Fibroblast of skin of scalp (primary cell): Measurements from ENCODE around the gene FAM53B.

ENCODE experiments used
- DNase-seq: peaks from one replicate; pipeline ENCODE4 v3.0.0-alpha.2; 2013

Gene FAM53B

GRCh38 chr10:124727361-124727960 is 16.7 kb downstream of the FAM53B start:
- DNase-seq = no peak

GRCh38 chr10:124725791-124726190 is 18.4 kb downstream of the FAM53B start:
- DNase-seq = no peak

GRCh38 chr10:124725171-124725631 is 19.0 kb downstream of the FAM53B start:
- DNase-seq = no peak

- peak; percentile 36 for DNase-seq
These were observed 19.7 kb downstream of the FAM53B start for GRCh38 chr10:124724279-124725027.

GRCh38 chr10:124723826-124724225 is 20.4 kb downstream of the FAM53B start:
- no peak for DNase-seq

- no peak for DNase-seq
These were observed 21.1 kb downstream of the FAM53B start for GRCh38 chr10:124722798-124723783.

GRCh38 chr10:124721330-124722045 is 22.7 kb downstream of the FAM53B start:
- no peak for DNase-seq

GRCh38 chr10:124719213-124719851 is 24.8 kb downstream of the FAM53B start:
- DNase-seq = peak; percentile 60

- no peak for DNase-seq
These were observed 26.1 kb downstream of the FAM53B start for GRCh38 chr10:124717911-124718741.

GRCh38 chr10:124717041-124717757 is 27.0 kb downstream of the FAM53B start:
- DNase-seq = no peak

GRCh38 chr10:124716369-124716768 is 27.8 kb downstream of the FAM53B start:
- DNase-seq = no peak

- no peak for DNase-seq
These were observed 28.7 kb downstream of the FAM53B start for GRCh38 chr10:124715439-124715838.

- DNase-seq = no peak
These were observed 30.4 kb downstream of the FAM53B start for GRCh38 chr10:124713679-124714255.

- no peak for DNase-seq
These were observed 31.3 kb downstream of the FAM53B start for GRCh38 chr10:124712704-124713407.

GRCh38 chr10:124711145-124711544 is 33.0 kb downstream of the FAM53B start:
- DNase-seq = no peak

- DNase-seq = no peak
These were observed 33.8 kb downstream of the FAM53B start for GRCh38 chr10:124710266-124710881.

- DNase-seq = no peak
These were observed 34.3 kb downstream of the FAM53B start for GRCh38 chr10:124709861-124710260.

- DNase-seq = no peak
These were observed 35.2 kb downstream of the FAM53B start for GRCh38 chr10:124708922-124709520.
